Cardiac muscle cell (in vitro differentiated cells and primary cell): ENCODE results near the gene ATP13A2. TPM values are rescaled to one million over a fixed set of nuclear protein-coding genes. Genes with fewer than 3 reads are reported as not detected.

Experiments used
- DNase-seq, 2 donors: peaks; one replicate each; pipeline versions ENCODE4 v3.0.0 to v3.0.0-alpha.2; 2010 to 2017; ENCODE audit warnings: low read depth in 1 of 2, low spot score in 1 of 2
- H3K27ac ChIP-seq: fragments of 200-600 bp; sonication (generic); 2 replicates; pipeline ENCODE4 v1.5.1; 2016
- H3K27me3 ChIP-seq: fragments of 200-600 bp; sonication (generic); 2 replicates; pipeline ENCODE4 v1.6.0; 2016; ENCODE audit warnings: control low read depth
- H3K36me3 ChIP-seq: fragments of 200-600 bp; sonication (generic); 2 replicates; pipeline ENCODE4 v1.5.1; 2016; ENCODE audit warnings: control low read depth
- H3K4me1 ChIP-seq: fragments of 200-600 bp; sonication (generic); 2 replicates; pipeline ENCODE4 v1.8.1; 2017; ENCODE audit warnings: low read depth, mild to moderate bottlenecking, mixed run types
- H3K4me3 ChIP-seq: fragments of 200-600 bp; sonication (generic); 2 replicates; pipeline ENCODE4 v1.5.1; 2016; ENCODE audit warnings: mild to moderate bottlenecking
- H3K9me3 ChIP-seq: fragments of 200-600 bp; sonication (generic); 2 replicates; pipeline ENCODE4 v1.5.1; 2017; ENCODE audit warnings: low read depth, mild to moderate bottlenecking, control low read depth
- polyA plus RNA-seq: library from polyadenylated mRNA; unstranded; fragments of >200 nt; fragmentation: Nextera tagmentation; extraction: Ambion mirVana; gene quantifications from 2 replicates; pipeline ENCODE4 v1.2.1, GENCODE V29; 2016
- total RNA-seq: library from RNA; depleted of rRNA; stranded (reverse); fragments of >200 nt; gene quantifications from 2 replicates; pipeline ENCODE4 v1.2.3, GENCODE V29; 2016
- TF ChIP-seq, protein P1 (sequence below): IDR thresholded peaks from 2 replicates; pipeline ENCODE4 v1.5.1; 2012; ENCODE audit warnings: low read depth, mild to moderate bottlenecking, low read length

Gene ATP13A2
- total and polyA plus RNA-seq, 2 experiments from 2014 or later: 44.7 to 76.8 TPM

DNA sequence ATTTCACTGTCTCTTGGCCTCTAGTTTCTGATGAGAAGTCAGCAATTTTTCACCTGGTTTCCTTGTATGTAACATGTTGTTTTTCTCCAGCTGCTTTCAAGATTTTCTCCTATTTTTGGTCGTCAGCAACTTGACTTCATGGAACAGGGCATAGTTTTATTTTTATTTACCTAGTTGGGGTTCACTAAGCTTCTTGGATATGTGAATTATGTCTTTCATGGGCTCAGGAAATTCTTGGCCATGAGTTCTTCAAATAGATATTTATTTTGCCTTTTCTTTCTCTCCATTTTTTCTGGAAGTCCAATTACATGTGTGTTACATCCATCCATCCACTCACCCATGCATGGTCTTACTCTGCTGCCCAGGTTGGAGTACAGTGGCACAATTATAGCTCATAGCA is 28.4 kb upstream of the ATP13A2 start:
- H3K27me3 ChIP-seq: no peaks in the 10 kb centered on the region
- no peak for DNase-seq

DNA sequence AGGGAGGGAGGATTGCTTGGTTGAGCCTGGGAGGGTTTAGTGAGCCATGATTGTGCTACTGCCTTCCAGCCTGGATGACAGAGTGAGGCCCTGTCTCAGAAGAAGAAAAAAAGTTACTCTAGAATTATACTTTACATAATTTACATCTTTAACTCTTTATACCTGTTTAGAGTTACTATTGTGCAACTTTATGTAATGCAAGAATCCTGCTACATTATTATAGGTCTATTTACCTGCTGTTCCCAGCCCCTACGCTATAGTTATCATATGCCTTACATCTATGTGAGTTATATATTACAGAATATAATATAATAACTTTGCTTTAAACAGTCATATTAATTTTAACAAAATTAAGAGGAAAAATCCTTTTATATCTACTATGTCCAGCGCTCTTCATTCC is 27.8 kb upstream of the ATP13A2 start:
- no peaks in the 10 kb centered on the region for H3K27me3 ChIP-seq
- H3K4me3 ChIP-seq: no peak overlapping the region
- H3K4me1 ChIP-seq: no peaks in the 10 kb centered on the region
- no peaks in the 10 kb centered on the region for H3K9me3 ChIP-seq
- TF ChIP-seq, protein P1, sequence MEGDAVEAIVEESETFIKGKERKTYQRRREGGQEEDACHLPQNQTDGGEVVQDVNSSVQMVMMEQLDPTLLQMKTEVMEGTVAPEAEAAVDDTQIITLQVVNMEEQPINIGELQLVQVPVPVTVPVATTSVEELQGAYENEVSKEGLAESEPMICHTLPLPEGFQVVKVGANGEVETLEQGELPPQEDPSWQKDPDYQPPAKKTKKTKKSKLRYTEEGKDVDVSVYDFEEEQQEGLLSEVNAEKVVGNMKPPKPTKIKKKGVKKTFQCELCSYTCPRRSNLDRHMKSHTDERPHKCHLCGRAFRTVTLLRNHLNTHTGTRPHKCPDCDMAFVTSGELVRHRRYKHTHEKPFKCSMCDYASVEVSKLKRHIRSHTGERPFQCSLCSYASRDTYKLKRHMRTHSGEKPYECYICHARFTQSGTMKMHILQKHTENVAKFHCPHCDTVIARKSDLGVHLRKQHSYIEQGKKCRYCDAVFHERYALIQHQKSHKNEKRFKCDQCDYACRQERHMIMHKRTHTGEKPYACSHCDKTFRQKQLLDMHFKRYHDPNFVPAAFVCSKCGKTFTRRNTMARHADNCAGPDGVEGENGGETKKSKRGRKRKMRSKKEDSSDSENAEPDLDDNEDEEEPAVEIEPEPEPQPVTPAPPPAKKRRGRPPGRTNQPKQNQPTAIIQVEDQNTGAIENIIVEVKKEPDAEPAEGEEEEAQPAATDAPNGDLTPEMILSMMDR: no peak
- peaks cover 40% of the 10 kb centered on the region for H3K36me3 ChIP-seq
- no peak overlapping the region for H3K27ac ChIP-seq
- no peak for DNase-seq

More for the DNA sequence above, 28.4 kb upstream of the ATP13A2 start:
- Histone ChIP-seq H3K9me3 (no peaks in the 10 kb centered on the region), H3K4me1 (no peaks in the 10 kb centered on the region), H3K27ac (no peak overlapping the region), H3K36me3 (peaks cover 42% of the 10 kb centered on the region), H3K4me3 (no peak overlapping the region)
- TF ChIP-seq, protein P1: no peak

DNA sequence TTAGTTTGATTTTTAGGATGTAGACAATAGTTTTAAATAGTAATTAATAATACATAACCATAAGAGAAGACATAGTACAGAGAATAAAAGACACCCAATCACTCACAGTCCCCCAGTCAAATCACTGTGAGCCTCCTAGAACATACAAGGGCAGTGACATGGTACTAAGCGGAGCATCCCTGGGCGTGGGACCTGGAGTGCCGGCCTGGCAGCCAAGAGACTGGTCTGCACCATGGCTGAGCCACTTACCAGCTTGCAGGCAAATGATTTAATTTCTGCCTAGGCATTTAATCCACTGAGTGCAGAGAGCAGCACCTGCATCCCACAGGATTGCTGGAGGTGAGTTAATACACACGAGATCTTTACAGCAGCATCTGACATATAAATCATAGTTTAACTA is 21.8 kb upstream of the ATP13A2 start:
- Histone ChIP-seq H3K36me3 (peaks cover 27% of the 10 kb centered on the region), H3K4me1 (no peaks in the 10 kb centered on the region), H3K27ac (no peak overlapping the region), H3K9me3 (no peaks in the 10 kb centered on the region), H3K4me3 (no peak overlapping the region), H3K27me3 (no peaks in the 10 kb centered on the region)
- no peak for DNase-seq
- TF ChIP-seq, protein P1: no peak

DNA sequence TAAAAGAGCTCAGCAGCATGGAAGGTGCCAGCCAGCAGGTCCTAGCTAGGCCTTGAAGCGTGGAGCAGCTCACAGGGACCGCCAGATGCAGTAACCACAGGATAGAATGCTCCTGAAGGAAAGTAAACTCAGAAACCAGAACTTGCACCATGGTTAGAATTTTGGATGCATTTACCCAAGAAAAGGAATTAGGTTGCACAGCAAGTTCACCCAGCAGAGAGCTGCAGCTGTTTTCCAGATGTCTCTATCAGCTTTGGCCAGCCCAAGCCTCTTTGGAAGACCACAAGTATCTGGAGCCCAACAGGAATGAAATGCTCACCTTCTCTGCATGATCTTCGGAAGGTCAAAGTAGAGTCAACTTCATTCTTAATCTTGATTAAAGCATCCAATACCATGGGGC is 21.0 kb upstream of the ATP13A2 start:
- TF ChIP-seq, protein P1: no peak
- H3K27me3 ChIP-seq: no peaks in the 10 kb centered on the region
- no peaks in the 10 kb centered on the region for H3K4me1 ChIP-seq
- H3K9me3 ChIP-seq: no peaks in the 10 kb centered on the region
- no peak overlapping the region for H3K4me3 ChIP-seq
- peaks cover 30% of the 10 kb centered on the region for H3K36me3 ChIP-seq
- no peak overlapping the region for H3K27ac ChIP-seq
- DNase-seq: no peak

DNA sequence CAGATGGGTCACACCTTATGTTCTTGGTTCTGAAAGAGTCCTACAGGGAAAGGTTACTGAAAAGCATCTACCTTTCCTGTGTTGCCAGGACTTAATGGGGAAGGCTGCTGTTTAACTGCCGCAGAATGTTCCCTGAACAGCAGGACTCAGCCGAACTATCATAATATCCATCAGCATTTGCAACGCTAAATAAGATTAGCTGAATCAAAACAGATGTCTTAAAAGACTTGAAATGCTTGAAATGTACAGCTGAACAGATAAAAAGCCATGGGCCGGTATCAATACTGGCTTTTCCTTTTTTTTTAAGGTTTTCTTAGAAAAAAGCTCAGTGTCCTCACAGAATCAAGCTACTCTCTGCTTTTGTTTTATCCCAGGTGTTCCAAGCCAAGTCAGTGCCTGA is 19.7 kb upstream of the ATP13A2 start:
- H3K4me1 ChIP-seq: no peaks in the 10 kb centered on the region
- no peak for DNase-seq
- H3K27me3 ChIP-seq: no peaks in the 10 kb centered on the region
- H3K9me3 ChIP-seq: no peaks in the 10 kb centered on the region
- H3K4me3 ChIP-seq: no peak overlapping the region
- H3K27ac ChIP-seq: no peak overlapping the region
- peaks cover 42% of the 10 kb centered on the region for H3K36me3 ChIP-seq
- TF ChIP-seq, protein P1: no peak

DNA sequence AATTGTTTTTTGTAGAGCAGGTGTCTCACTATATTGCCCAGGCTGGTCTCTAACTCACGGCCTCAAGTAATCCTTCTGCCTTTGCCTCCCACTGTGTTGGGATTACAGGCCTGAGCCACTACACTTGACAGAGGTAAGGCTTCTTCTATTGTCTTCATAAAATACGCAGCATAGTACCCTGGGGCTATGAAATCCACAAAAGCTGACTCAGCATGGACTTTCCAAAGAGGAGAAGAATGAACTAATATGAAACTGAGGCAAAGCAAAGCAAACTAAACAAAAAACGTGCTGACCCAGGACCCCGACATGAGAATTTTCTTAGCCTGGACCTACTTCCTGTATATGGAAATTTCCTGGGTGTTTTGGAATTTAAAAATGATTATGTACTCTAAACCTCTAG is 18.5 kb upstream of the ATP13A2 start:
- no peaks in the 10 kb centered on the region for H3K9me3 ChIP-seq
- DNase-seq: no peak
- no peak overlapping the region for H3K27ac ChIP-seq
- no peaks in the 10 kb centered on the region for H3K27me3 ChIP-seq
- TF ChIP-seq, protein P1: no peak
- H3K4me3 ChIP-seq: no peak overlapping the region
- peaks cover 53% of the 10 kb centered on the region for H3K36me3 ChIP-seq
- H3K4me1 ChIP-seq: no peaks in the 10 kb centered on the region
